Activated CD4-positive, alpha-beta memory T cell treated with anti-CD3 and anti-CD28 coated beads, Interleukin-2, amount 10 ng/mL, durations not matched to agents 7 days and 5 days (primary cell): ENCODE data around the gene LIPA. TPM values are rescaled to one million over a fixed set of nuclear protein-coding genes. Genes with fewer than 3 reads are reported as not detected.
"Not testable (repeated sequence)": the region's sequence is repeated elsewhere in the genome, so short reads cannot be mapped to it uniquely, and the experiment has no call there.

Experiments used
- CTCF ChIA-PET: fragments of 350-600 bp; sonication (Branson Sonifier 250); formaldehyde crosslinking; loops from one replicate; lab custom pipeline; 2021; ENCODE audit warnings: antibody characterized with exemption, inconsistent platforms; lab: Charles Lee
- POLR2A ChIA-PET: fragments of 350-600 bp; sonication (Branson Sonifier 250); formaldehyde crosslinking; loops from one replicate; lab custom pipeline; 2021; ENCODE audit warnings: antibody characterized with exemption; lab: Charles Lee
- DNase-seq: peaks from one replicate; pipeline ENCODE4 v3.0.0-alpha.2; 2020
- H3K27ac Mint-ChIP-seq: one replicate; pipeline ENCODE4 v1.8.0; 2021; ENCODE audit warnings: mild to moderate bottlenecking, mixed read lengths
- H3K27me3 Mint-ChIP-seq: one replicate; pipeline ENCODE4 v1.8.0; 2021; ENCODE audit warnings: mixed read lengths
- H3K36me3 Mint-ChIP-seq: one replicate; pipeline ENCODE4 v1.8.0; 2021; ENCODE audit warnings: low read depth, mixed read lengths
- H3K4me1 Mint-ChIP-seq: one replicate; pipeline ENCODE4 v1.8.0; 2021; ENCODE audit warnings: mixed read lengths
- H3K4me3 Mint-ChIP-seq: one replicate; pipeline ENCODE4 v1.8.0; 2021; ENCODE audit warnings: mild to moderate bottlenecking, mixed read lengths
- H3K9me3 Mint-ChIP-seq: one replicate; pipeline ENCODE4 v1.8.0; 2021; ENCODE audit warnings: mixed read lengths
- total RNA-seq, 2 experiments: library from RNA; stranded (reverse); gene quantifications; one replicate each; pipeline ENCODE4 v1.2.3, GENCODE V29; 2021

LIPA gene
- total RNA-seq, 2 experiments from 2014 or later = 40.3 to 42.4 TPM

DNA sequence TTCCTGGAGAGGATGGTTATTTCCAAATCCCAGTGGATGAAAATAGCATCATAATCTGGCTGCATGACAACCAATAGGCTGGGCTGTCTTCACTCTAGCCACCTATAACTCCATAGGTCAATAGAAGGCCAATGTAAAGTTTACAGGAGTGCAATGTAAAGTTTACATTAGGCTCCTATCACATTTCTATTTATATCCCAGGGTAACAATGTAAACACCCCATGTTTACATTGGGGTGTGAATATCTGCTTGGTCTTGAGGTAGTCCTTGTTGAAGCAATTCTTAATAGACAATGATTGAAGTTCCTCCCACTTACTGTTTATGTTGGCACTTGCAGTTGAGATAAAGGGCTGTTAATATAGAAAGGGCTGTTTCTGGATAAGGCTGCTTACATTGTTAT is 65.9 kb downstream of the LIPA start:
- no peak overlapping the region for H3K27ac Mint-ChIP-seq
- H3K4me1 Mint-ChIP-seq = no peaks in the 10 kb centered on the region
- H3K9me3 Mint-ChIP-seq = no peaks in the 10 kb centered on the region
- H3K36me3 Mint-ChIP-seq = peaks cover 2% of the 10 kb centered on the region
- CTCF ChIA-PET = interaction anchor here (1.3 kb wide), 1 partner anchor 32 kb away, joined by 4 read pairs; no protein-coding TSS in a partner anchor
- peaks cover 15% of the 10 kb centered on the region for H3K27me3 Mint-ChIP-seq
- DNase-seq = no peak
- POLR2A ChIA-PET = no interaction called here
- no peak overlapping the region for H3K4me3 Mint-ChIP-seq

DNA sequence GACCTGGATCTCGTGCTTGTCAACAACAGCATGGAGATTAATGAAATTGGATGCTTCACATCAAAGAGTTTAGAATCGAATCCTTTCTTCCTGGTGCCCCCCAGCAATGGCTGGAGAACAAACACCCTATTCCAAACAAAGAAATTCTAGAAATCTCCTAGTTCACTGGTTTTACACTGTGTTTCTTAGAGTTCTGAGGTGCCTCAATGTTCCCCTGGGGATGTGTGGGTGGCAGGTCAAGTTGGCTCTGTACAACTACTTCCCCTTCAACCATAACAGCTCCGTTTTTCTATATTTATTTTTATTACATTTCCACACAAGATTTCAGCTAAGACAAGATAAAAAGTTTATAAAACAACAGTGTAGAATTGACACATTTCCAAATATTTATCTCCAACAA is 66.9 kb downstream of the LIPA start:
- ChIA-PET POLR2A (no interaction called here), CTCF (interaction anchor here (1.3 kb wide), 1 partner anchor 33 kb away, joined by 4 read pairs; no protein-coding TSS in a partner anchor)
- Mint-ChIP-seq H3K36me3 (peaks cover 2% of the 10 kb centered on the region), H3K9me3 (no peaks in the 10 kb centered on the region), H3K27me3 (peaks cover 15% of the 10 kb centered on the region), H3K4me1 (no peaks in the 10 kb centered on the region), H3K27ac (no peak overlapping the region), H3K4me3 (no peak overlapping the region)
- DNase-seq = no peak

DNA sequence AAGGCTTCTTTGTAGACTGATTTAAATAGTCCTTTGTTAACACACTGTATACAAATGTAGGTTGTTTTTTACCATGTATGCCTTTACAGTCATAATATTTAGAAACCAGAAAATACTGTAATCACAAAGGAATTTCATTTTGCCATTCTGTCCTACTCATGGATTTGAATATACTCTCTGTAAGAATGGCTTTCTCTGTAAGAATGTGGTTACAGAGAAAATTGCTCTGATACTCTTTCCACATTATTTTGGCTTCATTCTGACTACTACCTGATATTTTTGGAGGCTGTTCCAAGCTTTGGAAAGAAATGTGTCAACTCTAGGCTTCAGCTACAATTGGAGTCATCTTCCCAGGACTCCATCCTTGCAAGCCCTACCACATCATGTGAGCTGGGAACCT is 68.0 kb downstream of the LIPA start:
- peaks cover 15% of the 10 kb centered on the region for H3K27me3 Mint-ChIP-seq

DNA sequence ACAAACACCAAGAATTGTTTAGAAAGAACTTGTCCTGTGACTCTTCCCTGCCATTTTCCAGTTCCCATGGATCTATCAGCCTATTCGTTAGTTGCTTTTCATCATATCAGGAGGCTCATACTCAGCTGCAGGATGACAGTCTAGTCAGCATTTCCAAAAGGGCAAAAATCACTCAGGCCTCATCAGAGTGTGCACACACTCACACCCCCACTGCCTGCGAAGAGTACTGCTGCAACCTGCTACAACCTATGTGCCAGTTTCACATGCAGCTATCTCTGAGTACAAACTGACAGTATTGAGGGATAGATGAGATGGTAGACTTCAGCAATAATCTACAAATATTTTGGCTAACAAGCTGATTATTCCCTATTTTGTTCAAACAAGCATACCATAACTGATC is 68.7 kb downstream of the LIPA start:
- Mint-ChIP-seq H3K36me3 (peaks cover 2% of the 10 kb centered on the region), H3K27ac (no peak overlapping the region), H3K9me3 (no peaks in the 10 kb centered on the region), H3K4me1 (no peaks in the 10 kb centered on the region), H3K4me3 (no peak overlapping the region), H3K27me3 (peaks cover 15% of the 10 kb centered on the region)
- ChIA-PET CTCF (interaction anchor here (1.1 kb wide), 1 partner anchor 35 kb away, joined by 3 read pairs; no protein-coding TSS in a partner anchor), POLR2A (no interaction called here)
- no peak for DNase-seq

More for the DNA sequence above, 68.0 kb downstream of the LIPA start:
- POLR2A ChIA-PET = no interaction called here
- Mint-ChIP-seq H3K36me3 (peaks cover 2% of the 10 kb centered on the region), H3K4me3 (no peak overlapping the region), H3K4me1 (no peaks in the 10 kb centered on the region), H3K27ac (no peak overlapping the region), H3K9me3 (no peaks in the 10 kb centered on the region)
- CTCF ChIA-PET = interaction anchor here (1.1 kb wide), 1 partner anchor 34 kb away, joined by 3 read pairs; no protein-coding TSS in a partner anchor
- DNase-seq = no peak

DNA sequence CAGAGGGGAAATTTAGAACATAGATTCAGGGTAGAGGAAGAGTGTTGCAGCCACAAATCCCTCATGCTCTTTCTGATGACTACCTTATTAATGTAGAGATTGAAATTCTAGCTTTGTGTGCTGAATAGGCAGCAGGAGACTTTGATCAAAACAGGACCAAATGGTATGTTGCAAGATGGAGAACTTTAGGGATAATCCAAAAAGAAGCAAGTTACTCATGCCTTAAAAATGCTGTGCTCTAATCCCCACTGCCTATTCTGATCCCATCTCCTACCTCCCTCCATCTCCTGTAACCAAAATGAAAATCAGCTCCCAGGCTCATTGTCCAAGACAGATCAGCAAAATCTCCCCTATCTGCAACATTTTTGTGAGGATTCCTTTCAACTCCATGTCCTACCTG is 75.8 kb downstream of the LIPA start:
- no peak overlapping the region for H3K27ac Mint-ChIP-seq
- no peaks in the 10 kb centered on the region for H3K4me1 Mint-ChIP-seq
- ChIA-PET POLR2A (no interaction called here), CTCF (interaction anchor here (0.8 to 1.2 kb wide), 3 partner anchors 39 to 241 kb away, joined by 3 read pairs; no protein-coding TSS in a partner anchor)
- no peak overlapping the region for H3K4me3 Mint-ChIP-seq
- H3K27me3 Mint-ChIP-seq = peaks cover 29% of the 10 kb centered on the region
- no peak for DNase-seq
- H3K9me3 Mint-ChIP-seq = no peaks in the 10 kb centered on the region
- H3K36me3 Mint-ChIP-seq = no peaks in the 10 kb centered on the region

DNA sequence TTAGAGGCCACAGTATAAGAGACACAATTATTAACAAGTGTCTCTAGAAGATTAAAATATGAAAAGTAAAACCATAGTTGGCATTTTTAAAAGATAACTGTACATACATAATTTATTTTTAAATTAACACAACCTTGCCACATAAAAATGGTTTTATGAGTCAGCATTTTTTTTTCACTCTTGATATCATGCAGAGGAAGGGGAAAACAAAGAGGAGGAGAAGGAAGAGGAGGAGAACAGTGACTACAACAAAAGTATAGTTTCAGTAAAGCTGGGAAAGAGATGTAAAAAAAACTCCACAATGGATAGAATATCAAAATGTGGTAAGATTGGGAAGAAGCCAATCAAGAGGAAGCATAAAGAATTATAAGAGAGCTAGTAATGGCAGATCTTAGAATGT is 78.5 kb downstream of the LIPA start:
- DNase-seq = no peak
- Mint-ChIP-seq H3K36me3 (no peaks in the 10 kb centered on the region), H3K4me3 (no peak overlapping the region), H3K4me1 (no peaks in the 10 kb centered on the region), H3K9me3 (no peaks in the 10 kb centered on the region), H3K27ac (no peak overlapping the region), H3K27me3 (peaks cover 36% of the 10 kb centered on the region)
- POLR2A ChIA-PET = no interaction called here
- CTCF ChIA-PET = no interaction called here

DNA sequence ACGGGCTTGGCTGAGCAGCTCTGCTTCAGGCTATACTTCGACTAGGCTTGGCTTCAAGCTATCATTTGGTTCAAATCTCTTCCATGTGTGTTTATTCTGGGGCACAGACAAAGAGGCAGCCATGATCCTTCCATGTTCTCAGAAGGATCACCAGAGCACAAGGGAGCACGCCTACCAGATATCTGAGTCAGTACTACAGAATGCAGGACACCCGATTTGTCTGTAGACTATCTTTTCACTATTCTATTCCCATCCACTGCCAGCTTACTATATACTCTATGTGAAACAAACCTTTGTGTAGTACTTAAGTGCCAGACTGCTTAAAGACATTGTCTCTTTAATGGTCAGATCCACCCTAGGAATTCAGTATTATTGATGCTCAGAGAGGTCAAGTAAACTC is 79.6 kb downstream of the LIPA start:
- no peaks in the 10 kb centered on the region for H3K9me3 Mint-ChIP-seq
- no peaks in the 10 kb centered on the region for H3K36me3 Mint-ChIP-seq
- ChIA-PET POLR2A (no interaction called here), CTCF (no interaction called here)
- H3K27ac Mint-ChIP-seq = no peak overlapping the region
- peaks cover 36% of the 10 kb centered on the region for H3K27me3 Mint-ChIP-seq
- no peak overlapping the region for H3K4me3 Mint-ChIP-seq
- no peaks in the 10 kb centered on the region for H3K4me1 Mint-ChIP-seq
- DNase-seq = no peak

DNA sequence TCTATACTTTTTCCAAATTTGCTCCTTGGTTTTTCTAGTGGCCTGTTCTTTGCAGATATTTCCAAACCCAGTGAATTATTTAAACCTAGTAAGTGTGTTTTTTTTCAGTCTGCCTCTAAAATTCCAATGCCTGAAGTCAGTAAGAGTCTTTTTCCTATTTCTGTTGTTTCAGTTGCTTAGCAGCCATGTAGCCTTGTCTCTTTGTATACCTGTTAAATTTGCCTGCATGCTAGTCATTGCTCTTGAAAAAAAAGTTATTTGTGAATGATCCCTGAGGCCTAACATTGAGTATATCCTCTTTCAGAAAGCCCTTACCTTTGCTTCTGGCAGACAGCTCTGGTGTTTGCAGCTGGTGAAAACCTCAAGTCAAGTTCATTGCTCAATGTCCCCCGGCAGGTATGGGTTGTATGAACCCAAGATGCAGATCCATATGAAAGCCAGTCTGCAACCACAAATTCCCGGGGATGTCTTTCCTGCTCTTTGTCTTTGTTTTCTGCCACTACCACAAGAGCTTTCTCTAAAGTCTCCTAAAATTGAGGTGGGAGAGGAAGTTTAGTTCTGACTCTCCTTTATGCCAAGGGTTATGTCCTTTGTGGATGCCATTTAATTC is 80.2 kb downstream of the LIPA start:
- no peak overlapping the region for H3K4me3 Mint-ChIP-seq
- H3K27ac Mint-ChIP-seq = no peak overlapping the region
- no peak for DNase-seq
- H3K9me3 Mint-ChIP-seq = no peaks in the 10 kb centered on the region
- H3K27me3 Mint-ChIP-seq = peaks cover 39% of the 10 kb centered on the region
- H3K4me1 Mint-ChIP-seq = no peaks in the 10 kb centered on the region
- POLR2A ChIA-PET = no interaction called here
- no peaks in the 10 kb centered on the region for H3K36me3 Mint-ChIP-seq
- CTCF ChIA-PET = no interaction called here

DNA sequence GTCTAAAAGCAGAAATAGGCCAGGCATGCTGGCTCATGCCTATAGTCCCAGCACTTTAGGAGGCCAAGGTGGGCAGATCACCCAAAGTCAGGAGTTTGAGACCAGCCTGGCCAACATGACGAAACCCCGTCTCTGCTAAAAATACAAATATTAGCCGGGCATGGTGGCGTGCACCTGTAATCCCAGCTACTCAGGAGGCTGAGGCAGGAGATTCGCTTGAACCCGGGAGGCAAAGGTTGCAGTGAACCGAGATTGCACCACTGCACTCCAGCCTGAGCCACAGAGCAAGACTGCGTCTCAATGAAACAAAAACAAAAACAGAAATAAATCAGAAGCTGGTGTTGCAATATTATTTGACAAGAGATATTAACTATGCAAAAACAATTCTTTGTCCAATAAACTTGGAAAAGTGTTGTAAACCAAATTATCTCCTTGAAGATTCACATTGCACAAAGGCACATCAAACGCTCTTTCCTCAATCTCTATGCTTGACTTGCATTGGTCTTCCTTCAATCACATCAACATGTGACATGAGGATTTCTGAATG is 83.1 kb downstream of the LIPA start:
- DNase-seq, POLR2A ChIA-PET, H3K36me3 Mint-ChIP-seq, H3K4me3 Mint-ChIP-seq, H3K9me3 Mint-ChIP-seq, CTCF ChIA-PET, H3K27ac Mint-ChIP-seq: not testable (repeated sequence)
- Mint-ChIP-seq H3K27me3 (peaks cover 44% of the 10 kb centered on the region), H3K4me1 (peaks cover 19% of the 10 kb centered on the region)

DNA sequence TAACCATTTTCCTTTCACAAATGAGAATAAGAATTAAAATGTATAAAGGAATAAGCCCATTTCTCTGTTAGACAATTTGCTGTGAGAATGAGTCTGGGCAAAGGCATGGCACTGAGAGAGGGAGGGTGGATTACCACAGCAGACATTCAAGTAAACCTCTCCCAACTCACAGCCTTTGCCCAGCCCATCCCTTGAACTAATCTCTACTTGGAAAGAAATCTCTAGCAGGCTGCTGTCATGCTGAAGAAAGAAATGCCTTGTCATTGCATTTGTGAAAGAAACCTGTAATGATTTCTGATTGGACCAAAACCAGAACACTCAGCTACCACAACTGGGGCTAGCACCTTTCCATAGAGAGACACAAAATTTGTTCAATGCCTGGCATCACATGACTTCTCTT is 83.7 kb downstream of the LIPA start:
- no peak overlapping the region for H3K27ac Mint-ChIP-seq
- CTCF ChIA-PET = interaction anchor here (1.1 kb wide), 1 partner anchor 46 kb away, joined by 3 read pairs; no protein-coding TSS in a partner anchor

DNA sequence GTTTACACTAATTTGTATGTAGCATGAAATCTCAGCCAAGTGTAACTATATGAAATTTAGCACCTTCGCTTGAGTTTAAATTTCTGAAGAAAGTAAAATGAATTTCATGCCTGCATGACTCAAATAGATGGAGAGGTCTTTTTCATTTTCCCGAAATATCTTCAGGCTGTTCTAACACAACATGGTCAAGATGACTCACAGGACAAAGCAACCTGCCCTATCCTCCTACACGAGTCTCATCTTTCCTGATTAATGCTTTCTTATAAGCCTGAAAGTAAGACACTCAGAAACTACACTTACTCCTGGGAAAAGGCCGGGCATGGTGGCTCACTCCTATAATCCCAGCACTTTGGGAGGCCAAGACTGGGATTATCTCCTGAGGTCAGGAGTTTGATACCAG is 85.7 kb downstream of the LIPA start:
- no peak for DNase-seq
- peaks cover 27% of the 10 kb centered on the region for H3K27me3 Mint-ChIP-seq
- ChIA-PET CTCF (no interaction called here), POLR2A (no interaction called here)
- no peak overlapping the region for H3K27ac Mint-ChIP-seq
- no peaks in the 10 kb centered on the region for H3K9me3 Mint-ChIP-seq
- H3K36me3 Mint-ChIP-seq = no peaks in the 10 kb centered on the region
- peaks cover 24% of the 10 kb centered on the region for H3K4me1 Mint-ChIP-seq
- no peak overlapping the region for H3K4me3 Mint-ChIP-seq

More for the DNA sequence above, 83.7 kb downstream of the LIPA start:
- no peaks in the 10 kb centered on the region for H3K9me3 Mint-ChIP-seq
- POLR2A ChIA-PET = no interaction called here
- peaks cover 41% of the 10 kb centered on the region for H3K27me3 Mint-ChIP-seq
- H3K36me3 Mint-ChIP-seq = no peaks in the 10 kb centered on the region
- peaks cover 24% of the 10 kb centered on the region for H3K4me1 Mint-ChIP-seq
- no peak for DNase-seq
- no peak overlapping the region for H3K4me3 Mint-ChIP-seq

DNA sequence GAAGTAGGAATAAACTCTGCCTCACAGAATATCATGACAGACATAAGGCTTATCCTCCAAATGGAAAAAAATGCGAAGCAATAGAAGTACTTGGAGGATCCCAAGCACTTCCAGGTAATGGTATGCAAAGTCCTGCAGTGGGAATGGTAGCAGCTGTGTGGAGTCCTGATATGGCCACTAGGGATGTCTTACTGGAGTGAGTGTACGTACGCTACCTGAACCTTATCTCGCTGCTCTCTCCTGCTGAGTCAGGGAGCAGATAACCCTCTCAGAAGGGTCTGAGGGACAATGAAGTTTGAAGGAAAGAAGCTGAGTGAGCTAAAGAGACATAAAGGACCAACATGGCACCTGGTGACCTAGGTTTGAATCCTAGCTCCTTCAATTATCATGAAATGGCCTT is 86.7 kb downstream of the LIPA start:
- ChIA-PET POLR2A (no interaction called here), CTCF (interaction anchor here (2.1 kb wide), 1 partner anchor 49 kb away, joined by 5 read pairs; no protein-coding TSS in a partner anchor)
- no peak for DNase-seq
- Mint-ChIP-seq H3K27ac (no peak overlapping the region), H3K4me1 (peaks cover 24% of the 10 kb centered on the region), H3K36me3 (no peaks in the 10 kb centered on the region), H3K27me3 (peaks cover 27% of the 10 kb centered on the region), H3K9me3 (no peaks in the 10 kb centered on the region), H3K4me3 (no peak overlapping the region)

DNA sequence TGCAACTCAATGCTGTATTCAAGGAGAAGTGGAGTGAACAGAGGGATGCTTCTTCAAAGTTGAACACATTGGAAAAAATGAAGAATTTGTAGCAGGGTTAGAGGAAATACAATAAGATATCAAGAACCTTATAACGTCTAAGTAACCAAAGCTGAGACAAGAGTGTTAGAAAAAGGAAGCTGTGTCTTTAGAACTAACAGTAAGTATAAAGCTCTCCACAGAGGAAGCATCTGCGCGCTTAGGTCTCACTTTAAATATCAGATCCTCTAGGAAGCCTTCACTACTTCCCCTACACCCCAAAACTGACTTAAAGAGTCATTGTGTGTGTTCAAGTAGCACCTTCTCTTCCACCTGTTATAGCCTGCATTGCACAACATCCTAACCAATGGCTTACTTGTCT is 87.5 kb downstream of the LIPA start:
- ChIA-PET CTCF (interaction anchor here (1.0 to 2.1 kb wide), 4 partner anchors 43 to 230 kb away, joined by 4 to 5 read pairs (median 4); partner anchors contain the start of gene CH25H), POLR2A (interaction anchor here (0.6 to 0.9 kb wide), 2 partner anchors 20 to 51 kb away, joined by 3 read pairs; no protein-coding TSS in a partner anchor)
- Mint-ChIP-seq H3K36me3 (no peaks in the 10 kb centered on the region), H3K4me1 (peaks cover 24% of the 10 kb centered on the region), H3K9me3 (no peaks in the 10 kb centered on the region), H3K27ac (peak overlapping the region; percentile 48), H3K27me3 (peaks cover 30% of the 10 kb centered on the region), H3K4me3 (peak overlapping the region; percentile 42)
- no peak for DNase-seq
